ENCODE results near the gene EGLN1. TPM values are rescaled to one million over a fixed set of nuclear protein-coding genes. Genes with fewer than 3 reads are reported as not detected.

EGLN1 gene
- total RNA-seq, 1 donor from 2014 or later, result 29.7 TPM

GRCh38 chr1:231395076-231395997 lies 26.8 kb downstream of the EGLN1 start:
- Histone ChIP-seq H3K36me3 (no peaks in the 10 kb centered on the region), H3K4me3 (no peak overlapping the region), H3K4me1 (peaks cover 21% of the 10 kb centered on the region), H3K27ac (peak overlapping the region; percentile 38), H3K27me3 (ENCODE audit: low read depth) (no peaks in the 10 kb centered on the region), H3K9me3 (no peaks in the 10 kb centered on the region)
- ATAC-seq, result peak; percentile 34 to 81
- TF ChIP-seq, protein P1, sequence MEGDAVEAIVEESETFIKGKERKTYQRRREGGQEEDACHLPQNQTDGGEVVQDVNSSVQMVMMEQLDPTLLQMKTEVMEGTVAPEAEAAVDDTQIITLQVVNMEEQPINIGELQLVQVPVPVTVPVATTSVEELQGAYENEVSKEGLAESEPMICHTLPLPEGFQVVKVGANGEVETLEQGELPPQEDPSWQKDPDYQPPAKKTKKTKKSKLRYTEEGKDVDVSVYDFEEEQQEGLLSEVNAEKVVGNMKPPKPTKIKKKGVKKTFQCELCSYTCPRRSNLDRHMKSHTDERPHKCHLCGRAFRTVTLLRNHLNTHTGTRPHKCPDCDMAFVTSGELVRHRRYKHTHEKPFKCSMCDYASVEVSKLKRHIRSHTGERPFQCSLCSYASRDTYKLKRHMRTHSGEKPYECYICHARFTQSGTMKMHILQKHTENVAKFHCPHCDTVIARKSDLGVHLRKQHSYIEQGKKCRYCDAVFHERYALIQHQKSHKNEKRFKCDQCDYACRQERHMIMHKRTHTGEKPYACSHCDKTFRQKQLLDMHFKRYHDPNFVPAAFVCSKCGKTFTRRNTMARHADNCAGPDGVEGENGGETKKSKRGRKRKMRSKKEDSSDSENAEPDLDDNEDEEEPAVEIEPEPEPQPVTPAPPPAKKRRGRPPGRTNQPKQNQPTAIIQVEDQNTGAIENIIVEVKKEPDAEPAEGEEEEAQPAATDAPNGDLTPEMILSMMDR (IDR thresholded peaks at IDR 0.05), result no peak
- intact Hi-C loops (cut with DNase I), result no loop called here
- DNase-seq, result no peak

- Histone ChIP-seq H3K4me1 (peaks cover 21% of the 10 kb centered on the region), H3K4me3 (no peak overlapping the region), H3K27ac (no peak overlapping the region), H3K9me3 (no peaks in the 10 kb centered on the region), H3K27me3 (ENCODE audit: low read depth) (no peaks in the 10 kb centered on the region), H3K36me3 (no peaks in the 10 kb centered on the region)
- no peak for DNase-seq
- TF ChIP-seq, protein P1 (IDR thresholded peaks at IDR 0.05), result no peak
- intact Hi-C loops (cut with DNase I), result no loop called here
- ATAC-seq, result no peak
Observed at GRCh38 chr1:231393668-231394067, 28.4 kb downstream of the EGLN1 start.

- H3K4me1 ChIP-seq, result peaks cover 21% of the 10 kb centered on the region
- no peak for ATAC-seq
- DNase-seq, result no peak
- H3K27me3 ChIP-seq (ENCODE audit: low read depth), result no peaks in the 10 kb centered on the region
- no peak overlapping the region for H3K27ac ChIP-seq
- TF ChIP-seq, protein P1 (IDR thresholded peaks at IDR 0.05), result no peak
- H3K9me3 ChIP-seq, result no peaks in the 10 kb centered on the region
- H3K36me3 ChIP-seq, result no peaks in the 10 kb centered on the region
- intact Hi-C loops (cut with DNase I), result no loop called here
- H3K4me3 ChIP-seq, result no peak overlapping the region
Observed at GRCh38 chr1:231392389-231393131, 29.5 kb downstream of the EGLN1 start.

- no peak overlapping the region for H3K4me3 ChIP-seq
- no peaks in the 10 kb centered on the region for H3K27me3 ChIP-seq (ENCODE audit: low read depth)
- H3K4me1 ChIP-seq, result peaks cover 9% of the 10 kb centered on the region
- H3K27ac ChIP-seq, result no peak overlapping the region
- no peaks in the 10 kb centered on the region for H3K36me3 ChIP-seq
- no peak for ATAC-seq
- TF ChIP-seq, protein P1 (IDR thresholded peaks at IDR 0.05), result no peak
- no peaks in the 10 kb centered on the region for H3K9me3 ChIP-seq
- DNase-seq, result no peak
- intact Hi-C loops (cut with DNase I), result no loop called here
Observed at GRCh38 chr1:231390071-231390470, 32.0 kb downstream of the EGLN1 start.

DNA sequence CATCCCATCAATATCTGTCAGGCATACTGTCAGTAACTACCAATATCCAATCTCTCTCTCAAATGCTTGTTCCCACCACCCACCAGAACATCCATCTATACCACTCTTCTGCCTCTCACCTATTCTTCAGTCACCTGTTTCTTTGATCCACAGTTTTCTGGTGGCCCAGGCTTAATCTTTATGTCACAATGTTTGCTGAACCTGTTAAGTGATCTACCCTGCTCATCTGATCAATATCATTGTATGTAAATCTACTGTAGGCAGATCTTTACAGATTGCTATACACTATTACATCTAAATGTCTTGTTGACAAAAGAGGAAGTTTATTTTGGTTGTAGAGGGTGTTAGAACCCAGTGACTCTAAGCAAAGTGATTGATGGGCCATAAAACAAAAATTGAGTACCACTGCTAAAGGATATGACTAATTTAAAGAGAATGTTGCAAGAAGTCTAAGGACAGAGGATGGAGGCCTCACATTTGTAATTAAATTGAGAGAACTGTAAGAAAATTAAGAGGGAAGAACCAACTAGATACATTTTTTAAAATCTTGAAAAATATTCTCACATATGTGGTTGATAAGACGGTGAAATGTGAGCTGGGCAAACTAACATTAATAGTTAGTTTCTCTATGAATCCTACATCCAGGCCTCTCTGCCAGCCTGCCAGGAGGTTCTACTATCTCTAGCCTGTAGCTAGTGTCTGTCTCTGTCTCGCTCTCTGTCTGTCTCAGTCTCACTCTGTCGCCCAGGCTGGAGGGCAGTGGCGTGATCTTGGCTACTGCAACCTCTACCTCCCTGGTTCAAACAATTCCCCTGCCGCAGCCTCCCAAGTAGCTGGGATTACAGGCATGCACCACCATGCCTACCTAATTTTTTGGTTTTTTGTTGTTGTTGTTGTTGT lies 34.1 kb downstream of the EGLN1 start:
- TF ChIP-seq, protein P1 (IDR thresholded peaks at IDR 0.05), result no peak

More for the DNA sequence above, 34.1 kb downstream of the EGLN1 start:
- Histone ChIP-seq H3K27me3 (ENCODE audit: low read depth) (no peaks in the 10 kb centered on the region), H3K4me3 (no peak overlapping the region), H3K27ac (no peak overlapping the region), H3K4me1 (no peaks in the 10 kb centered on the region), H3K36me3 (no peaks in the 10 kb centered on the region), H3K9me3 (no peaks in the 10 kb centered on the region)
- intact Hi-C loops (cut with DNase I), result no loop called here
- no peak for DNase-seq
- ATAC-seq, result no peak
